Measurements from ENCODE around the gene MIOX.

The MIOX gene

GRCh38 chr22:50474710-50475651 lies 11.7 kb upstream of the MIOX start, which contains the start of gene SBF1:
Gene SBF1 (minus strand): TSS chr22:50475035. CDS start chr22:50474840, 195 bp downstream.
- peak; percentile 94 for DNase-seq

- no peak for DNase-seq
Measured at GRCh38 chr22:50475652-50476002, 11.0 kb upstream of the MIOX start.

- DNase-seq = no peak
Measured at GRCh38 chr22:50476868-50477267, 9.8 kb upstream of the MIOX start.

- DNase-seq = no peak
Measured at GRCh38 chr22:50477923-50478322, 8.7 kb upstream of the MIOX start.

GRCh38 chr22:50479721-50480120 lies 6.9 kb upstream of the MIOX start:
- DNase-seq = no peak

GRCh38 chr22:50481045-50481439 lies 5.6 kb upstream of the MIOX start:
- DNase-seq = no peak

GRCh38 chr22:50481440-50482106 lies 5.1 kb upstream of the MIOX start, which contains the start of gene ADM2:
Gene ADM2 (plus strand): TSS chr22:50481543. CDS start chr22:50481848, 305 bp downstream.
- DNase-seq = no peak

GRCh38 chr22:50482107-50483074 lies 4.3 kb upstream of the MIOX start:
- no peak for DNase-seq

GRCh38 chr22:50483106-50483505 lies 3.6 kb upstream of the MIOX start:
- DNase-seq = no peak

- DNase-seq = no peak
Measured at GRCh38 chr22:50483556-50483955, 3.1 kb upstream of the MIOX start.

GRCh38 chr22:50483977-50484853 lies 2.4 kb upstream of the MIOX start:
- DNase-seq = no peak

- no peak for DNase-seq
Measured at GRCh38 chr22:50485221-50486131, 1.2 kb upstream of the MIOX start.

- no peak for DNase-seq
Measured at GRCh38 chr22:50487290-50488005, 789 bp downstream of the MIOX start.

GRCh38 chr22:50488006-50488677 lies 1.5 kb downstream of the MIOX start:
- no peak for DNase-seq

GRCh38 chr22:50488886-50489285 lies 2.2 kb downstream of the MIOX start:
- DNase-seq = no peak

- no peak for DNase-seq
Measured at GRCh38 chr22:50489363-50490243, 2.9 kb downstream of the MIOX start.

- DNase-seq = no peak
Measured at GRCh38 chr22:50490531-50491308, 4.1 kb downstream of the MIOX start.

Data from retina (tissue), 1 donor.